CD4-positive, alpha-beta memory T cell (primary cell): ENCODE results near the gene FGFR2. TPM values are rescaled to one million over a fixed set of nuclear protein-coding genes. Genes with fewer than 3 reads are reported as not detected.

Experiments used
- CTCF ChIA-PET: fragments of 350-600 bp; sonication (Branson Sonifier 250); formaldehyde crosslinking; loops from one replicate; lab custom pipeline; 2021; ENCODE audit warnings: inconsistent platforms; ENCODE audit not compliant: partially characterized antibody; lab: Charles Lee
- POLR2A ChIA-PET: fragments of 350-600 bp; sonication (Branson Sonifier 250); formaldehyde crosslinking; loops from one replicate; lab custom pipeline; 2021; ENCODE audit not compliant: partially characterized antibody; lab: Charles Lee
- DNase-seq, 5 donors: peaks; one replicate each; pipeline versions ENCODE4 v3.0.0 to v3.0.0-alpha.2; 2020 to 2022; ENCODE audit warnings: mixed read lengths in 1 of 5
- H3K27ac ChIP-seq: one replicate; pipeline ENCODE4 v1.7.0; 2013; ENCODE audit warnings: low read depth, low read length
- H3K27me3 ChIP-seq: 2 replicates; pipeline ENCODE4 v1.7.0; 2013; ENCODE audit warnings: mild to moderate bottlenecking, low read length, moderate library complexity; ENCODE audit not compliant: insufficient read depth
- H3K36me3 ChIP-seq: 2 replicates; pipeline ENCODE4 v1.7.0; 2013; ENCODE audit warnings: mild to moderate bottlenecking, low read length, moderate library complexity; ENCODE audit not compliant: insufficient read depth
- H3K4me1 ChIP-seq: 2 replicates; pipeline ENCODE4 v1.7.0; 2013; ENCODE audit warnings: mild to moderate bottlenecking, low read length, moderate library complexity; ENCODE audit not compliant: insufficient read depth
- H3K4me3 ChIP-seq, 2 donors: one replicate each; pipeline ENCODE4 v1.7.0; 2013; ENCODE audit warnings: low read length in 2 of 2, mild to moderate bottlenecking in 1 of 2
- H3K9me3 ChIP-seq, 2 donors: one replicate each; pipeline ENCODE4 v1.7.0; 2013; ENCODE audit warnings: low read length in 2 of 2, control low read depth in 1 of 2; ENCODE audit not compliant: control insufficient read depth in 1 of 2
- H3K27ac Mint-ChIP-seq, 7 donors: one replicate each; pipeline ENCODE4 v1.8.0; 2020 to 2021; ENCODE audit warnings: mixed read lengths in 7 of 7, mild to moderate bottlenecking in 6 of 7, inconsistent platforms in 3 of 7, moderate library complexity in 3 of 7
- H3K27me3 Mint-ChIP-seq, 2 donors: one replicate each; pipeline ENCODE4 v1.8.0; 2020 to 2021; ENCODE audit warnings: mixed read lengths in 2 of 2
- H3K36me3 Mint-ChIP-seq, 2 donors: one replicate each; pipeline ENCODE4 v1.8.0; 2020 to 2021; ENCODE audit warnings: mixed read lengths in 2 of 2, inconsistent platforms in 1 of 2, mild to moderate bottlenecking in 1 of 2
- H3K4me1 Mint-ChIP-seq, 4 donors: one replicate each; pipeline ENCODE4 v1.8.0; 2020 to 2021; ENCODE audit warnings: mixed read lengths in 4 of 4, mild to moderate bottlenecking in 1 of 4
- H3K4me3 Mint-ChIP-seq, 8 donors: one replicate each; pipeline ENCODE4 v1.8.0; 2020 to 2021; ENCODE audit warnings: mixed read lengths in 8 of 8, mild to moderate bottlenecking in 7 of 8, moderate library complexity in 6 of 8, inconsistent platforms in 3 of 8
- H3K9me3 Mint-ChIP-seq, 8 donors: one replicate each; pipeline ENCODE4 v1.8.0; 2020 to 2021; ENCODE audit warnings: mixed read lengths in 8 of 8, mild to moderate bottlenecking in 5 of 8, inconsistent platforms in 3 of 8, moderate library complexity in 1 of 8
- intact Hi-C: fragments of 100-400 bp; cut with micrococcal nuclease; formaldehyde crosslinking; loops from one replicate; pipeline ENCODE4 v1.15.1; 2023
- polyA plus RNA-seq, 2 donors: library from polyadenylated mRNA; unstranded; fragments of 300-500 nt; fragmentation: Illumina TruSeq; gene quantifications; one replicate each; pipeline ENCODE4 v1.2.3, GENCODE V29; 2021
- total RNA-seq, 2 experiments: library from RNA; stranded (reverse); gene quantifications; one replicate each; pipeline ENCODE4 v1.2.3, GENCODE V29; 2021

Gene FGFR2
- total and polyA plus RNA-seq, 4 experiments from 2014 or later, result 0.58 to 1.0 (median 0.90) TPM; not detected in 1

DNA sequence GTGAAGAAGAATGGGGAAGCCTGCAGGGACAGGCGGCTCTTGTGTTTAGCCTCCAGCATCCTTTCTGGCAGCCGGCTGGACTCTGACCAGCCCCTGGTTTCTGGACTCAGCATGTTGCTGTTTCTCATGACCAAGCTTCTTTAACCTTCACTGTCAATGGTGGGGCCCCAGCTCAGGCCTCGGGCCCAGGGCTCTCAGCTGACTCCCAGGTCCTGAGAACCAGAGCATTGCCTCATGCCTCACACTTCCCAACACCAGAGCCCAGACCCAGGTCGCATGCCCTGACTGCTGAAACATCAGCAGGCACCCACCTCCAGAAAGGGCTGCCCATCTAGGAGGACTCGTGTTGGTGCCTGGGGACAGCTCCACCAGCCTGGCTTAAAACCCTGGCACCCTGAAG is 34.8 kb upstream of the FGFR2 start:
- H3K27ac ChIP-seq, result no peak overlapping the region
- ChIA-PET POLR2A (no interaction called here), CTCF (no interaction called here)
- H3K4me1 ChIP-seq, result no peaks in the 10 kb centered on the region
- H3K36me3 ChIP-seq, result no peaks in the 10 kb centered on the region
- intact Hi-C loops, result no loop called here
- H3K9me3 Mint-ChIP-seq, result peaks cover 0 to 9% (median 7%) of the 10 kb centered on the region in 8 donors
- no peaks in the 10 kb centered on the region for H3K27me3 Mint-ChIP-seq
- DNase-seq, result no peak
- H3K27me3 ChIP-seq, result no peaks in the 10 kb centered on the region
- no peaks in the 10 kb centered on the region for H3K36me3 Mint-ChIP-seq
- no peaks in the 10 kb centered on the region for H3K4me1 Mint-ChIP-seq
- no peak overlapping the region for H3K4me3 ChIP-seq
- no peaks in the 10 kb centered on the region for H3K9me3 ChIP-seq
- H3K27ac Mint-ChIP-seq, result no peak overlapping the region
- no peak overlapping the region for H3K4me3 Mint-ChIP-seq

- intact Hi-C loops, result no loop called here
- Mint-ChIP-seq H3K36me3 (no peaks in the 10 kb centered on the region), H3K27ac (no peak overlapping the region), H3K4me1 (no peaks in the 10 kb centered on the region), H3K4me3 (no peak overlapping the region), H3K27me3 (no peaks in the 10 kb centered on the region), H3K9me3 (peaks cover 0 to 2% (median 0%) of the 10 kb centered on the region in 8 donors)
- Histone ChIP-seq H3K4me3 (no peak overlapping the region), H3K27ac (no peak overlapping the region), H3K4me1 (no peaks in the 10 kb centered on the region), H3K36me3 (no peaks in the 10 kb centered on the region), H3K9me3 (no peaks in the 10 kb centered on the region), H3K27me3 (no peaks in the 10 kb centered on the region)
- no peak for DNase-seq
- ChIA-PET CTCF (no interaction called here), POLR2A (no interaction called here)
These were observed 33.3 kb upstream of the FGFR2 start for GRCh38 chr10:121631365-121632029.

GRCh38 chr10:121628859-121629258 is 30.6 kb upstream of the FGFR2 start:
- ChIA-PET POLR2A (no interaction called here), CTCF (no interaction called here)
- no peak for DNase-seq
- H3K27me3 ChIP-seq, result no peaks in the 10 kb centered on the region
- no peaks in the 10 kb centered on the region for H3K36me3 ChIP-seq
- Mint-ChIP-seq H3K4me1 (no peaks in the 10 kb centered on the region), H3K36me3 (no peaks in the 10 kb centered on the region), H3K9me3 (peaks cover 0 to 2% (median 0%) of the 10 kb centered on the region in 8 donors), H3K27me3 (no peaks in the 10 kb centered on the region), H3K27ac (no peak overlapping the region), H3K4me3 (no peak overlapping the region)
- intact Hi-C loops, result no loop called here
- H3K4me3 ChIP-seq, result no peak overlapping the region
- no peaks in the 10 kb centered on the region for H3K4me1 ChIP-seq
- no peak overlapping the region for H3K27ac ChIP-seq
- H3K9me3 ChIP-seq, result no peaks in the 10 kb centered on the region

DNA sequence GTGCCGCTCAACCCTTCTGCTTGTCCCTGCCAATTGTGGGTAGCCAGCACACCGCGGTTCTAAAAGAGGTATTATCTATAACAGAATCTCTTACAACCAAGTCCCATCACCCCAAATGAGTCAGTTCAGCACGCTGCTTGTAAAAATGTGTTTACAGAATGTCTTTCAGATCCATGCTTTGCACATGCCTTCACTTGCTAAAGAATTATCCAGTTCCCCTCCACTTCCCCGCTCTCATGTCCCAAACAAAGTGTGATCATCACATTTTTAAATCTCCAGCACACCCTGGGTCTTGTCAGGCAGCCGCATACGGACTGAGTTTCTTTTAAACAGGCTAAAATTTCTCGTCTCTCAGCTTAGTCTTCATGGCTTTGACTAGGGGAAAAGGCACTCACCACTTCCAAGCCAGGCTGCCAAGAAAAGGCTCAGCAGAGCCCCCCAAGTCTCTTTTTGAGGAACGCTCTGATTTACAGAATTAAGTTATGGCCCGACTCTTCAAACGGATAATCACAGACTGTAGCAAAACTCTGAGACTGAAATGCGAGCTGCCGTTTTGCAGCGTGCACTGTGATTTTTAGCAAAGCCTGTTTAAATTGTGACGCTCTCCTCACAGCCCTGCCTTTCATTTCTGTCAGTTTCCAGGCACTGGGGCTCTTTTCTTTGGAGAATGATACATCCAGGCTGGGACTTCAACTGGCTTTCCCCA is 29.8 kb upstream of the FGFR2 start:
- POLR2A ChIA-PET, result no interaction called here
- Mint-ChIP-seq H3K4me3 (no peak overlapping the region), H3K9me3 (peaks cover 0 to 2% (median 0%) of the 10 kb centered on the region in 8 donors), H3K36me3 (no peaks in the 10 kb centered on the region), H3K27me3 (no peaks in the 10 kb centered on the region), H3K27ac (no peak overlapping the region), H3K4me1 (no peaks in the 10 kb centered on the region)
- CTCF ChIA-PET, result no interaction called here
- H3K4me3 ChIP-seq, result no peak overlapping the region
- no peaks in the 10 kb centered on the region for H3K4me1 ChIP-seq
- no peak overlapping the region for H3K27ac ChIP-seq
- H3K36me3 ChIP-seq, result no peaks in the 10 kb centered on the region
- DNase-seq, result no peak
- H3K27me3 ChIP-seq, result no peaks in the 10 kb centered on the region
- H3K9me3 ChIP-seq, result no peaks in the 10 kb centered on the region
- intact Hi-C loops, result no loop called here

DNA sequence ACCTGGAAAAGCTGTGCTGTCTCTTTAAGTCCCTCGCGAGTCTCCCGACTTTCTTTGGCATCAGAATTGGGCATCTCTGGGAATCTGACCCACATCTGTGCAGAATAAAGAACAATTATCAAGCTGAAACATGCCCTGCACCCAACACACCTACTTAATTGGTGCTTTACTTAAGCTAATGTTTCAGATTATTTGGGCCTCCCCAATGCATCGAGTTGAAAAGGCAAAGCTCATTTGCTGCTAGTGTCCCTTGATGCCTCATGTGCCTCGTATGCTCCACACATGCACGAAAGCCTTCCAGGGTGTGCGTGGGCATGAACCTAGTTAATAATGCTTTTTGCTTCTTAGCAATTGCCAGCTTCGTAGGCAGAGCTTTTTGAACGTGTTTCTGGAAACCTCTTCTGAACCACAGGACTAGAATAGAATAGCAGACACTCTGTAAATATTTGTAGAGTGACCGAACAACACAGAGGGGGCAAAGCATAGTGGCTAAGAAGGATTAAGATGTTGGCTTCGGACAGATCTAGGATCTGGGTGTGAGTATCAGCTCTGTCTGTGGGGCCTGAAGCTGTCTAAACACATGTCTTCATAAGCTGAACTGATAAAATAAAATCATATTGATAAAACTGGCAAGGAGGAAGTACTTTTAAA is 26.7 kb upstream of the FGFR2 start:
- no peaks in the 10 kb centered on the region for H3K9me3 Mint-ChIP-seq
- Histone ChIP-seq H3K4me3 (no peak overlapping the region), H3K27me3 (no peaks in the 10 kb centered on the region), H3K27ac (no peak overlapping the region), H3K9me3 (no peaks in the 10 kb centered on the region), H3K36me3 (no peaks in the 10 kb centered on the region), H3K4me1 (no peaks in the 10 kb centered on the region)
- H3K27ac Mint-ChIP-seq, result no peak overlapping the region
- peaks cover 0 to 3% of the 10 kb centered on the region in 2 donors for H3K27me3 Mint-ChIP-seq
- no peak overlapping the region for H3K4me3 Mint-ChIP-seq
- ChIA-PET POLR2A (no interaction called here), CTCF (interaction anchor here (0.9 kb wide), 1 partner anchor 69 kb away, joined by 3 read pairs; no protein-coding TSS in a partner anchor)
- no peaks in the 10 kb centered on the region for H3K36me3 Mint-ChIP-seq
- H3K4me1 Mint-ChIP-seq, result no peaks in the 10 kb centered on the region
- intact Hi-C loops, result no loop called here
- no peak for DNase-seq

DNA sequence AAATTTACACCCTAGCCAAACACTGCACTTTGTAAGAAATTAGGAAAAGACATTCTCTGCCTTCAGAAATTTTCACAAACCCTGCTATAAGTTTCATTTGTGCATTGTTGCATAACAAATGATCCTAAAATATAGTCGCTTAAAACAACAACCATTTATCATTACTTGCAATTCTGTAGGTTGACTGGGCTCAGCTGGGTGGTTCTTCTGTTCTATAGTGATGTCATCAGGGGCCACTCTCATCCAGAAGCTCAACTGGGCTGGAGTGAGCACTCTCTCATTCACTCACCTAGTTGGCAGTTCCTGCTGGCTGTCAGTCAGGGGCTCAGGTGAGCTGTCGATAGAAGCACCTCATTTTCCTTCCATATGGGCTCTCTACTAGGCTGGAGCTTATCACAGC is 20.7 kb upstream of the FGFR2 start:
- POLR2A ChIA-PET, result no interaction called here
- Mint-ChIP-seq H3K27ac (no peak overlapping the region), H3K36me3 (no peaks in the 10 kb centered on the region), H3K4me1 (no peaks in the 10 kb centered on the region), H3K9me3 (peaks cover 0 to 11% (median 0%) of the 10 kb centered on the region in 8 donors), H3K4me3 (no peak overlapping the region), H3K27me3 (peaks cover 2 to 5% of the 10 kb centered on the region in 2 donors)
- Histone ChIP-seq H3K27me3 (no peaks in the 10 kb centered on the region), H3K36me3 (no peaks in the 10 kb centered on the region), H3K9me3 (no peaks in the 10 kb centered on the region), H3K4me3 (no peak overlapping the region), H3K4me1 (no peaks in the 10 kb centered on the region), H3K27ac (no peak overlapping the region)
- DNase-seq, result no peak
- intact Hi-C loops, result no loop called here
- CTCF ChIA-PET, result no interaction called here

GRCh38 chr10:121617176-121617575 is 18.9 kb upstream of the FGFR2 start:
- H3K27ac Mint-ChIP-seq, result no peak overlapping the region
- CTCF ChIA-PET, result no interaction called here
- no peak for DNase-seq

More at GRCh38 chr10:121617176-121617575, 18.9 kb upstream of the FGFR2 start:
- H3K27me3 Mint-ChIP-seq, result peaks cover 2 to 4% of the 10 kb centered on the region in 2 donors
- no peaks in the 10 kb centered on the region for H3K27me3 ChIP-seq
- intact Hi-C loops, result no loop called here
- POLR2A ChIA-PET, result no interaction called here
- no peaks in the 10 kb centered on the region for H3K9me3 ChIP-seq
- no peaks in the 10 kb centered on the region for H3K36me3 ChIP-seq
- no peak overlapping the region for H3K4me3 ChIP-seq
- no peak overlapping the region for H3K27ac ChIP-seq
- H3K9me3 Mint-ChIP-seq, result peaks cover 0 to 11% (median 0%) of the 10 kb centered on the region in 8 donors
- H3K4me1 ChIP-seq, result no peaks in the 10 kb centered on the region
- H3K36me3 Mint-ChIP-seq, result no peaks in the 10 kb centered on the region
- H3K4me1 Mint-ChIP-seq, result no peaks in the 10 kb centered on the region
- H3K4me3 Mint-ChIP-seq, result no peak overlapping the region
